Raji (cell line): ENCODE data around the gene CEACAM18.

ENCODE experiments used
- POLR2A ChIP-seq: IDR thresholded peaks from 2 replicates; pipeline ENCODE4 v1.6.1; 2011; ENCODE audit warnings: low read depth, low read length, control low read depth; ENCODE audit not compliant: insufficient read depth

CEACAM18 gene

DNA sequence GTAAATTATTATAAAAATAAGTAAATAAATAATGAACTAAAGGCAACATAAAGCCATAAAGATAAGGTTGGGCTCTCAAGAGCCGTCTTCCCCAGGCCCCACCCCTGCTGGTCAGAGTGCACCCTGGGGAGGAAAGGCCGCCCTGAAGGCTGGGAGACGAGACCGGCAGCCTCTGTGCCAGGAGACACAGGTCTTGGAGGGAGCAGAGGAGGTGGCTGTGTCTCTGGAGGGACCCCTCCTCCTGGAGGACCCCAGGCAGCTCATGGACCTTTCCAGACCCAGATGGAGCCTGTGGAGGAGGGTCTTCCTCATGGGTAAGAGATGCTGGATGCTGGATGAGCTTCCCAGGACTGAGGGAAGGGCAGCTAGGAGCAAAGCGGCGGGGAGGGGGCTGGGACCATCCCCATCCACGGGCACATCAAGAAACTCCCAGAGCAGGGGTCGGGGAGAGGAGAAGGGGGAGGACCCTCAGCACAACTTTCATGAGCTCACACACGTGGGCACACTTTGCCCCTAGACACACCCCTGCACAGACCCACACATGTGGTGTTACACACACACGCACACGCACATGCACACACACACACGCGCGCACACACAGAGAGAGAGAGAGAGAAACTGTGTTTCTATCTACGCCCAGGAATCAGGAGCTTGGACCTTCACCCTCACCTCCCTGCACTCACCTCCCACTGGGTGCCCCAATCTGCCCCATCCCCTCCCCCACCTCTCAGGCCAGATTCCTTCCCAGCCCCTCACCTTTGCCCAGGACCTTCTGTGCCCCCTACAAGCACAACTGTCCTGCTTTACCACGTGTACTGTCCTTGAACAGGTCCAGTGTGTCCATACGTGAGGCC lies at the start of gene CEACAM18:
TSS of gene CEACAM18 (plus strand) at position 159 of the 854 bp plus-strand sequence.
- TF ChIP-seq POLR2A: no peak

DNA sequence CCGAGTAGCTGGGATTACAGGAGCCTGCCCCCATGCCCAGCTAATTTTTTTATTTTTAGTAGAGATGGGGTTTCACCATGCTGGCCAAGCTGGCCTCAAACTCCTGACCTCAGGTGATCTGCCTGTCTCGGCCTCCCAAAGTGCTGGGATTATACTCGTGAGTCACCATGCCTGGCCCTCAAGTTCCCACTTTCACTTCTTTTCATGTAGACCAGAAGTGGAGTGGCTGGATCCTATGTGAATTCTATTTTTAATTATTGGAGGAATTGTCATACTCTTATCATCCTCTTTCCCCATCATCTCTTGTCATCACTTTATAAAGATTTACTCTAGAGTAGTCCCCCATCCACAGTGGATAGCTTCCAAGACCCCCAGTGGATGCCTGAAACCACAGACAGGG lies 48.1 kb upstream of the CEACAM18 start:
- no peak for TF ChIP-seq POLR2A

DNA sequence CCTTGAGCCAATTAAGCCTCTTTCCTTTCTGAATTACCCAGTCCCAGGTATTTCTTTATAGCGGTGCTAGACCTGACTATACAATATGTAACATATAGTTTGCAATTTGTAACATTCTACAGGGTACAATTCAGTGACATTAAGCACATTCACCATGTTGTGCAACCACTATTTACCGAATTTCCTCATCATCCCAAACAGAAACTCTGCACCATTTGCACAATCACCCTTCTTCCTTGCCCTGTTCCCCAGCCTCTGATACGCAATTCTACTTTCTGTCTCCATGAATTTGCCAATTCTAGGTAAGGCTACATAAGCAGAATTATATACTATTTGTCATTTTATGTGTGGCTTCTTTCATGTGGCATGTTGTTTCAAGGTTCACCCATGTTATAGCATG lies 47.2 kb upstream of the CEACAM18 start:
- no peak for TF ChIP-seq POLR2A

DNA sequence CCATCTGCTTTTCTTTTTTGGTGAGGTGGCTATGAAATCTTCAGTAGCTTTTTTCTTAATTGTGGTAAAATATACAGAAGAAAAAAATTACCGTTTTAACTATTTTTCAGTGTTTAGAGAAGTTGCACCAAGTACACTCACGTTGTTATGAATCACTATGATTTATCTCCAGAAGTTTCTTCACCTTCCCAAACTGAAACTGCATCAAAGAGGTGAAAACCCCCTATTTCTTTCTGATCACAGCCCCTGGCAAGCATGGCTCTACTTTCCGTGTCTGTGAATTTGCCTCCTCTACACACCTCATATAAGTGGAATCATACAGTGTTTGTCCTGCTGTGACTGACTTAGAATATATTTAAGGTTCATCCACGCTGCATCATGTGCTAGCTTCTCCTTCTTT lies 45.3 kb upstream of the CEACAM18 start:
- no peak for TF ChIP-seq POLR2A

DNA sequence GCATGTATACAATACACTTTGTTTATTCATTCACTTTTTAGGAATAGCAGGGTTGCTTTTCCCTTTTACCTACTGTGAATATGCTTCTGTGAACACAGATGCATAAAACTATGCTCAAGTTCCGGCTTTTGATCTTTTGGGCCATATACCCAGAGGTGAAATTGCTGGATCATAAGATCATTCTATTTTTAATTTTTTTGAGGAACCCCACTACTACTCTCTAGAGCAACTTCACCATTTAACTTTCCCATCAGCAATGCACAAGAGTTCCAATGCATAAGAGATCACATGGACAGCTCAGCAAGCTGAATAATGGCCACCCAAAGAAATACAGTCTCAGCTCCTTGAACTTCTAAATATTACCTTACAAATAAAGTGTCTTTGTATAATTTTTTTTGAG lies 43.9 kb upstream of the CEACAM18 start:
- no peak for TF ChIP-seq POLR2A

DNA sequence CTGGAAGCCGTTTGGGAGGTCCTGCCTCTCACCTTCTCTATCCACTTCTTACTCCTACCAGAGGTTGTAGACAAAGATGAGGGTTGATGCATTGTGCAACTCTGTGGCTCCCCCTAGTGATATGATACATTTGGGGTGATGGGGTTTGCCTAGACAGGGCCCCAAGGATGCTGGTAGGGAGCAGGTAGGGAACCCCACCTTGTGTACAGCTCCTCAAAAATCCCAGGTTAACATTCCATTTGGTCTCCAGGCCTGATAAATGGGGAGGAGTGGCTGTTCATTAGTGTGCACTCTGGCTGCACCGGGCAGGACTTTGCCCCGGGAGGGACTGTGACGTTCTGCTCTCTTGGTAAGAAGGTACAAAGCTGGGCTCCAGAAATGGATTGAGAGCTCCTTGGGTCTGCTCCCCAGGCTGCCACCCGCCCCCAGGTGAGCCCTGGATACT lies 39.3 kb upstream of the CEACAM18 start:
- TF ChIP-seq POLR2A: no peak

DNA sequence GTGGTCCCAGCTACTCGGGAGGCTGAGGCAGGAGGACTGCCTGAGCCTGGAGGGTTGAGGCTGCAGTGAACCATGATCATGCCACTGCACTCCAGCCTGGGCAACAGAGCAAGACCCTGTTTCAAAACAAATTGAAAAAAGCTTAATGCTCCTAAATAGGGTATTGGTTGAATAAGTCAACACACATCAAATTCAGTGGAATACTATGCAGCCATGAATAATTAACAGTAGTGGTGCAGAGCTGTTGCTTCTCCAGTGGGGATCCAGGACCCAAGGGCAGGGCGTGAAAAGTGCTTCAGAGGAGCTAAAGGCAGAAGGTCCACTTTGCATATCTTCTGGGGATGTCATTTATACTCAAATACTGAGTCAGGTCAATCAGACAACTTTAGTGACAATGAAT lies 38.3 kb upstream of the CEACAM18 start:
- TF ChIP-seq POLR2A: no peak

DNA sequence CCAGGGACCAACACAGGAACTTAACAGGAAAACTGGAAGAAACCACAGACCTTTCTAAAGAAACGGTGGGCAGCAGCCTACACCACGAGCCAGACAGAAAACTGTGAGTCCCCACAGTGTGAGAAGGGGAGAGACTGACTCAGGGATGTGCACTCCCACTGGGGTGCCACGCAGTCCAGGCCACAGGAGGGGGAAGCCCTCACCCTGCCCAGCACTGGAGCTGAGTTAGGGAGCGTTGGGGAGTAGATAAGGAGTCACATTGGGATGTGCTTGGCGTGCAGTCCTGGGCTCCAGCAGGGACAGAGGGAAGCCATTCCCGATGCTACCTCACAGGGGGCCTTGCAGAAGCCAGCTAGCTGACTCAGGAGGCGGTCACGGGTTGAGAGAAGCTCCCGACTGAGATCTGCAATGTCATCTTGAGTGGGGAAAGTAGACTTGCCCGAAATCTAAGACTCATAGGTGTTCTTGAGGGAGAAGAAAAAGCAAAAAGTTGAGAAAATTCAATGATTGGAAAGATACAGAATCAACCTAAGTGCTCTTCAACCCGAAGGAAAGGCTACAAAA lies 37.4 kb upstream of the CEACAM18 start:
- TF ChIP-seq POLR2A: no peak

DNA sequence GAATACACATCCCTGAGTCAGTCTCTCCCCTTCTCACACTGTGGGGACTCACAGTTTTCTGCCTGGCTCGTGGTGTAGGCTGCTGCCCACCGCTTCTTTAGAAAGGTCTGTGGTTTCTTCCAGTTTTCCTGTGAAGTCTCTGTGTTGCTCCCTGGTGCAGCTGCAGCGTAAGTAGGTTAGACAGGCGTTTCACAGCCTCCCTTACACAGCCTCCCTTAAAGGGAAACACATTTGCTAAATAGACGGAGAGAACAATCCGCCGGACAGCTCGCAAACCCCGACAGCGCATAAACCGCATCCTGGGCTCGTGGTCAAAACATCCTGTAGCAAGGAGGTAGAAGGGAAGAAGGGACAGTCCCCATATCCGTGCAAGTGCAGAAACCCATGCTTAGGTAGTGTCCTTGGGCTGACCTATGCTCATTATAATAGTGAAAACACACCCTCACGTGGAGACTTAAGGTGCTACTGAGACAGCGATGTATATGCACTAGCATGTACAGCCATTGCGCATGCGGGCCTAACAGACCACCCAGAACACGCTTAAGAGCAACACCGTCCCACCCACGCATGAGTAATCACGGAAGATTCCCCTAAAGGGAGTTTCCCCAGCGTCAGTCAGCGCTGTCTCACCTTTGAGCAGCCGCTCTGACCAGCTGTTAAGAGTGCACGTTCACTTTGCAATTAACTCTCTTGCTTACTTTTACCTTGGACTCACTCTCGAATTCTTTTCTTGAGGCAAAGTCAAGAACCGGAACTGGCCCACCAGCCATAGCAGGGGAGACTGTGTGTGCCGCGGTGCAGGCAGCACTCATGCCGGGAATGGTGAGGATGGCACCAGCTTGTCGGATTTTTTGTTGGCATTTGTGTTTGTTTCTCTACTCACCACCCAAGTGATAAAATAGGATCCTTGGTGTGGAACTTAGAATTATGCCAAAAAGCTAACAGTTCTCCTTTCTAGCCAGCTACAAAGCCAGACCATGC lies 36.6 kb upstream of the CEACAM18 start:
- TF ChIP-seq POLR2A: no peak

DNA sequence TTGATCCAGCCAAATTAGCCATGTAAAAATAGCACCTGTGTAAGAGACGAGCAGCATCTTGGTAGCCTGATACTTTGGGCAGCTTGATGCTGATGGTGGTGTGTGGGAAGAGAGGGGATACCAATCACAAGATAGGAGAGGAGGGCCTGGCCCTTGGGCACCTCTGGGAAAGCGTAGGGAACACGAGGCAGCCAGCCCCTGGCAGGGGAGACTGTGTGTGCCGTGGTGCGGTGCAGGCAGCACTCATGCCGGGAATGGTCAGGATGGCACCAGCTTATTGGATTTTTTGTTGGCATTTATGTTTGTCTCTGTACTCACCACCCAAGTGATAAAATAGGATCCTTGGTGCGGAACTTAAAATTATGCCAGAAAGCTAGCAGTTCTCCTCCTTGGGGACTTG lies 30.3 kb upstream of the CEACAM18 start:
- TF ChIP-seq POLR2A: no peak

DNA sequence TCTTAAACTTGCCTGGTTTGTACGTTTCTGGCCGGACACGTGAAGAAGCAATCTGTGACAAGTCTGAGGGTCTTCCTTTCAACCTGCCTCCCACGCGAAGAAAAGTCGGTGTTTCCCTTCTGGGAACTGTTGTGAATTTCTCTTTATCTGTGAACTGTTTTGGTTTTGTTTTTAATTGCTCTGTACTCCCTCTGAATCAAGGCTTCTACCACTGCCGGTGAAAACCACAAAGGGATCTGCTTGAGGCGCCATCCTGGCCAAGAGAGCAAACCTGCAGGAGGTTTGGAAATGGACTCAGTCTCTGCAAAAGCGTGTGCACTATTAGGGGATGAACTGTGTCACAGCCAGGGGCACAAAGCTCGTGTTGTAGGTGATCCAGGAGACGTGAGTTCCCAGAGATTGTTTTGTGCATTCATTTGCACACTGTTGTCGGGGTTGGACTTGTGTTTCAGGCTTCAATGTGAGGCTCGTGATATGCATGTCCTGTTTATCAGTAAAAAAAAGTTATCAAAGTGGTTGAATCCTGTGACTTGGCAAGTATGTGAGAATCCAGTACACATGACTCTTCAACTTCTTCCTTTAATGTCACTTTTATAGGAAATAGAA lies 29.8 kb upstream of the CEACAM18 start:
- TF ChIP-seq POLR2A: no peak

DNA sequence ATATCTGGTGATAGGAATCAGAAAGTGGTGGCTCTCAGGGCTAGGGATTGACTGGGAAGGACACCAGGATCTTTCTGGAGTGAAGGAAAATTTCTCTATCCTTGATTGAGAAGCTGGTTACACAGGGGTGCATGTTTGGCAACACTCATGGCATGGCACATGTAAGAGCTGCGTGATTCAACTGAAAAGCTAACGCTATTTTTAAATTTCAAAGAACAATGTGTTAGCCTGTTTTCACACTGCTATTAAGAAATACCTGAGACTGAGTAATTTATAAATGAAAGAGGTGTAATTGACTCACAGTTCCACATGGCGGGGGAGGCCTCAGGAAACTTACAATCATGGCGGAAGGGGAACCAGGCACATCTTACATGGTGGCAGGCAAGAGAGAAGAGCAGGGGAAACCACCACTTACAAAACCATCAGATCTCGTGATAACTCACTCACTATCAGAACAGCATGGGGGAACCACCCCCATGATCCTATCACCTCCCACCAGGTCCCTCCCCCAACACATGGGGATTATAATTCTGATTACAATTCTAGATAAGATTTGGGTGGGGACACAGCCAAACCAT lies 27.5 kb upstream of the CEACAM18 start:
- no peak for TF ChIP-seq POLR2A

DNA sequence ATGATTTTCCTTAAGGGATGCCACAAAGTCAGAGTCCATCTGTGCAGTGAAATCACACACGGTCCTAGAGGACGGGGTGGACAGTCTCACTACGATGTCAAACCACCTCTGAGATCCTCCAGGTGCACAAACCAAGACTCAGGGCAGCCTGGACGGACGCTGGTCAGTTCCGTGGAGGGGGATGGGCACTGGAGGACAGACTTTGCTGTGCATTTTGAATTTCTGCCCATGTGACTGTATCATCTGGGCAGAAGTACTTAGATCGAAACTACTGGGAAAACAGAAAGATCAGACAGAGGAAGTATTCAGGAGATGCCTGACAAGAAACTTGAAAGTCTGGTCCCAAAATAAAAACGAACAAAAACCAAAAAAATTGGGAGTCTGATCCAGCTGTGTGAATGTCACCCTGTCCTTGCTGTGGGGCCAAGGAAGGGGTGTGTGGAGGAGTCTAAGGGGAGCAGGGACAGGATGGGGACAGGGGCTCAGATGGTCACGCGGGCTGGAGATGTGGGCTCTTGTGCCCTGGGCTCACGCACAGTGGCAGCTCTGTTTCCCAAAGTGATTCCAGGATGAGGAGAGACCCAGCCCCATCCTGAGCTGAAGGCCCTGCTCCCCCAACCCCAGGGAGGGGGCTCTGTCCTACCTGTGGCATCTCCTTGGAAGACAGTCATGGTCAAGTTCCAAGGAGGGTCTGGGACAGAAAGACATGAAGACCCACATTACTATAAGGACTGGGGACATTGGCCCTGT lies 21.6 kb upstream of the CEACAM18 start:
- no peak for TF ChIP-seq POLR2A
